ENCODE data around the gene TK2.

- TF ChIP-seq EZH2 (IDR thresholded peaks at IDR 0.05; ENCODE audit: low read depth, unreplicated experiment) (no peak), EZH2phosphoT487 (IDR thresholded peaks at IDR 0.05; ENCODE audit: unreplicated experiment) (no peak), REST (IDR thresholded peaks at IDR 0.05; ENCODE audit: unreplicated experiment) (no peak), CTCF (conservative IDR thresholded peaks at IDR 0.05; ENCODE audit: low read depth in 2 of 2) (no peak), POLR2AphosphoS5 (IDR thresholded peaks at IDR 0.05; ENCODE audit: low read depth) (no peak), CREB1 (CRISPR knock-in tag; IDR thresholded peaks at IDR 0.05; ENCODE audit: low read depth) (no peak), JUNB (IDR thresholded peaks at IDR 0.05; ENCODE audit: unreplicated experiment) (no peak), STAT1 (IDR thresholded peaks at IDR 0.05; ENCODE audit: unreplicated experiment) (no peak), NANOG (IDR thresholded peaks at IDR 0.05; ENCODE audit: borderline replicate concordance) (no peak), ZNF114 (CRISPR knock-in tag; IDR thresholded peaks at IDR 0.05) (no peak), ETS1 (IDR thresholded peaks at IDR 0.05) (no peak), ZNF331 (CRISPR knock-in tag; IDR thresholded peaks at IDR 0.05; ENCODE audit: low read depth) (no peak), ZNF462 (CRISPR knock-in tag; IDR thresholded peaks at IDR 0.05) (no peak)
Measured at GRCh38 chr16:66471264-66471663, 78.7 kb downstream of the TK2 start.

Measured in GM23338 (cell line).